SK-N-MC (cell line): Measurements from ENCODE around the gene SRRM1.

Source experiments
- EZH2 ChIP-seq: fragments of 200-600 bp; sonication (generic); IDR thresholded peaks from one replicate; pipeline ENCODE4 v1.6.1; 2017; ENCODE audit warnings: antibody characterized with exemption
- POLR2AphosphoS5 ChIP-seq: IDR thresholded peaks from 2 replicates; pipeline ENCODE4 v1.6.1; 2012; ENCODE audit warnings: mild to moderate bottlenecking, low read depth, low read length, borderline replicate concordance

GRCh38 chr1:24620678-24621077 is 22.4 kb upstream of the SRRM1 start:
- TF ChIP-seq EZH2 (no peak), POLR2AphosphoS5 (no peak)
